Stomach (tissue), 9 donors: ENCODE data around the gene GCN1. TPM values are rescaled to one million over a fixed set of nuclear protein-coding genes. Genes with fewer than 3 reads are reported as not detected.

ENCODE experiments used
- DNase-seq, 2 donors: peaks; one replicate each; pipeline versions ENCODE4 v3.0.0 to v3.0.0-alpha.2; 2013 to 2019
- H3K27ac ChIP-seq, 5 donors: fragments of 200-600 bp in 4 of 5; sonication (generic) in 4 of 5; one replicate each; pipeline ENCODE4 v1.5.1; 2013 to 2019; ENCODE audit warnings: mild to moderate bottlenecking in 1 of 5, moderate library complexity in 1 of 5
- H3K27me3 ChIP-seq, 3 donors: fragments of 200-600 bp; sonication (generic); one replicate each; pipeline ENCODE4 v1.5.1; 2017 to 2019; ENCODE audit warnings: mixed run types in 1 of 3
- H3K36me3 ChIP-seq, 4 donors: fragments of 200-600 bp; sonication (generic); 1 replicate in 3 of 4; 2 replicates in 1 of 4; pipeline ENCODE4 v1.5.1; 2016 to 2019
- H3K4me1 ChIP-seq, 4 donors: fragments of 200-600 bp; sonication (generic); one replicate each; pipeline ENCODE4 v1.5.1; 2016 to 2019
- H3K4me3 ChIP-seq, 4 donors: fragments of 200-600 bp; sonication (generic) in 3 of 4; one replicate each; pipeline ENCODE4 v1.5.1; 2016 to 2019; ENCODE audit warnings: mild to moderate bottlenecking in 1 of 4
- H3K9me3 ChIP-seq, 4 donors: fragments of 200-600 bp; sonication (generic); one replicate each; pipeline ENCODE4 v1.5.1; 2016 to 2019
- EP300 ChIP-seq: sonication (generic); formaldehyde crosslinking; IDR thresholded peaks from one replicate; pipeline ENCODE4 v1.6.1; 2017; ENCODE audit warnings: antibody characterized with exemption
- POLR2A ChIP-seq, 4 donors: fragments of 450-650 bp; IDR thresholded peaks; one replicate each; pipeline ENCODE4 v1.6.1; 2016; ENCODE audit warnings: antibody characterized with exemption in 4 of 4, control low read depth in 2 of 4, mild to moderate bottlenecking in 1 of 4, moderate library complexity in 1 of 4
- POLR2AphosphoS5 ChIP-seq, 3 donors: sonication (generic); formaldehyde crosslinking; IDR thresholded peaks; one replicate each; pipeline ENCODE4 v1.6.1; 2016; ENCODE audit warnings: antibody characterized with exemption in 3 of 3
- WGBS, 5 donors: extraction: QIAGEN DNeasy Blood & Tissue Kit in 3 of 5; methylation state at CpG; one replicate each; pipeline versions ENCODE4 v1.1.5 to v1.1.7; 2013 to 2018; 5-methylcytosine and 5-hydroxymethylcytosine counted together
- intact Hi-C: fragments of 100-400 bp; cut with DNase I; formaldehyde crosslinking; loops from one replicate; pipeline ENCODE4 v1.15.1; 2023; ENCODE audit warnings: low total_unique reads
- polyA plus RNA-seq, 3 donors: library from polyadenylated mRNA; stranded (reverse); fragments of 200-250 nt; gene quantifications; one replicate each; pipeline ENCODE4 v1.2.3, GENCODE V29; 2013
- total RNA-seq, 5 donors: library from RNA; depleted of rRNA; stranded (reverse); fragments of >200 nt; gene quantifications; one replicate each; pipeline versions ENCODE4 v1.1.0 to v1.2.3, GENCODE V29; 2014 to 2016
- TF ChIP-seq, protein P1 (sequence below), 7 experiments: fragments of 450-650 bp in 4 of 7; fragments of 200-600 bp in 3 of 7; sonication (generic) in 3 of 7; IDR thresholded peaks; one replicate each; pipeline ENCODE4 v1.5.1; 2016 to 2019; ENCODE audit warnings: antibody characterized with exemption in 7 of 7, control low read depth in 2 of 7, mild to moderate bottlenecking in 1 of 7
- donor health status: healthy with polysubstance abuse.
- donor health status: Bipolar disorder and iron deficiency.
- donor health status: healthy.

The GCN1 gene
- total and polyA plus RNA-seq, 8 donors: 8.7 to 226 (median 98.1) TPM

GRCh38 chr12:120103371-120103770, 91.1 kb downstream of the GCN1 start:
- Histone ChIP-seq H3K27ac (no peak overlapping the region), H3K36me3 (peaks cover 45 to 96% (median 83%) of the 10 kb centered on the region in 4 donors), H3K9me3 (no peaks in the 10 kb centered on the region), H3K4me1 (peaks cover 26 to 64% (median 42%) of the 10 kb centered on the region in 4 donors), H3K27me3 (no peaks in the 10 kb centered on the region), H3K4me3 (no peak overlapping the region)
- WGBS, 5 donors: 96 to 99% (median 98%) methylated on average over 11 to 13 of the region's 13 CpGs; no CpG with 5 or more reads in 1 of the 5 donors
- TF ChIP-seq, protein P1, sequence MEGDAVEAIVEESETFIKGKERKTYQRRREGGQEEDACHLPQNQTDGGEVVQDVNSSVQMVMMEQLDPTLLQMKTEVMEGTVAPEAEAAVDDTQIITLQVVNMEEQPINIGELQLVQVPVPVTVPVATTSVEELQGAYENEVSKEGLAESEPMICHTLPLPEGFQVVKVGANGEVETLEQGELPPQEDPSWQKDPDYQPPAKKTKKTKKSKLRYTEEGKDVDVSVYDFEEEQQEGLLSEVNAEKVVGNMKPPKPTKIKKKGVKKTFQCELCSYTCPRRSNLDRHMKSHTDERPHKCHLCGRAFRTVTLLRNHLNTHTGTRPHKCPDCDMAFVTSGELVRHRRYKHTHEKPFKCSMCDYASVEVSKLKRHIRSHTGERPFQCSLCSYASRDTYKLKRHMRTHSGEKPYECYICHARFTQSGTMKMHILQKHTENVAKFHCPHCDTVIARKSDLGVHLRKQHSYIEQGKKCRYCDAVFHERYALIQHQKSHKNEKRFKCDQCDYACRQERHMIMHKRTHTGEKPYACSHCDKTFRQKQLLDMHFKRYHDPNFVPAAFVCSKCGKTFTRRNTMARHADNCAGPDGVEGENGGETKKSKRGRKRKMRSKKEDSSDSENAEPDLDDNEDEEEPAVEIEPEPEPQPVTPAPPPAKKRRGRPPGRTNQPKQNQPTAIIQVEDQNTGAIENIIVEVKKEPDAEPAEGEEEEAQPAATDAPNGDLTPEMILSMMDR (IDR thresholded peaks at IDR 0.05): no peak
- TF ChIP-seq POLR2AphosphoS5 (IDR thresholded peaks at IDR 0.05): no peak
- TF ChIP-seq EP300: no peak
- no peak for TF ChIP-seq POLR2A (IDR thresholded peaks at IDR 0.05)
- no peak for DNase-seq
- intact Hi-C loops: no loop called here

DNA sequence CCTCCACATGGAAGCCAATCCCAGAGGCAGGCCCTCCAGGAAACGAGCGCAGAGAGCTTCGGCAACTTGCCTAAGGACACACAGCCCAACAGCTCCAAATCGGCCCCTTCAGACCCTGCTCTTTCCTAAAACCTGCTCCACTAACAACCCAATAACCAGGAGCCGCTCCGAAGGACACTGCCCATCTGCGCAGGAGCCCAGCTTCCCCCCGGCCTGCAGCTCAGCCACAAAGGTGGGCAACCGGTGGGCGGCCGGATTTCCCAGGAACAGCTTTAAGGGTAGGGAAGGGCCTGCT, 91.5 kb downstream of the GCN1 start:
- Histone ChIP-seq H3K27ac (no peak overlapping the region), H3K4me1 (peaks cover 26 to 60% (median 40%) of the 10 kb centered on the region in 4 donors), H3K36me3 (peaks cover 49 to 96% (median 83%) of the 10 kb centered on the region in 4 donors), H3K9me3 (no peaks in the 10 kb centered on the region), H3K4me3 (no peak overlapping the region), H3K27me3 (no peaks in the 10 kb centered on the region)
- intact Hi-C loops: no loop called here
- WGBS, 5 donors: 78 to 96% (median 90%) methylated on average over 8 to 11 of the region's 11 CpGs
- no peak for TF ChIP-seq POLR2AphosphoS5 (IDR thresholded peaks at IDR 0.05)
- TF ChIP-seq, protein P1 (IDR thresholded peaks at IDR 0.05): no peak
- no peak for TF ChIP-seq EP300
- TF ChIP-seq POLR2A (IDR thresholded peaks at IDR 0.05): no peak
- no peak for DNase-seq

DNA sequence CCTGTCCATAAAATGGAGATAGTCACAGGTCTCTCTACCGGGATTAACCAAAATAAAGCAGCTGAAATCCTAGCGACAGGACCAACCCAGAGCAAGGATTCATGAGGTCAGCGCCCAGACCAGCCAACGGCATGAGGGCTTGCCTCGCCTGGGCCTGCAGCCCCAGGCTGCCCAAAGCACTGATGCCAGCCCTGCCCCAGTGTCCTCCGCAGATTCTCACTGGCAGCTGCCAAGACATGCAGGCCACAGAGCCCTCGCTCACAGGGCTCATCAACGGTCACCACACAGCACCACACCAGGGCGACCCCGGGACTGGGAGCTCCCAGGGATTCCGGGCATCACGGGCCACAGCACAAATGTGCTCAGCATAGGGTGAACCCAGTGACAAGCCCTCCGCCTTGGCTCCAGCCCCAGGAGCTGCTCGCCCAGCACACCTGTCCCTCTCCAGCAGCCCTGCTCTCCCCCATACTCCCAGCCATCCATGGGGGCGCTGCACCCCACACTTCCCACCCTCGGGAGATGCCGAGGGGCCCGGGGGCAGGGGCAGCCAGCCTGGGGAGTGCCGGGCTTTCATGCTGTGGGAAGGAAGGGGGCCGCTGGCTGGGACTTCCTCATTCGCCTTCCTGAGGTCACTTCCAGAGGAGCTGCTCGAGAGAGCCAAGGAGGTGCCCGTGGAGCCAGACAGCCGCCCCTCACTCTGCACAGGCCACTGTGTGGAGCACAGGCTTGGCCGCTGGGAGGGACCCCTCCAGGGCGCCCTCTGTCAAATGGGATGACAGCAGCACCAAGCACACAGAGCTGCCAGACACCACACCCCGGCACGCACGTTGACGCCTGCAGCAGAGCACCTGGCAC, 92.1 kb downstream of the GCN1 start:
- WGBS, 5 donors: 73 to 78% (median 76%) methylated on average over 15 to 30 of the region's 30 CpGs
- H3K27me3 ChIP-seq: no peaks in the 10 kb centered on the region
- peaks cover 26 to 58% (median 39%) of the 10 kb centered on the region in 4 donors for H3K4me1 ChIP-seq
- intact Hi-C loops: no loop called here
- H3K27ac ChIP-seq: peak overlapping the region in 4 of 5 donors; percentile 67 to 73 (median 71)
- DNase-seq: no peak
- H3K36me3 ChIP-seq: peaks cover 50 to 96% (median 83%) of the 10 kb centered on the region in 4 donors
- TF ChIP-seq POLR2A (IDR thresholded peaks at IDR 0.05): no peak
- TF ChIP-seq, protein P1 (IDR thresholded peaks at IDR 0.05): no peak
- TF ChIP-seq EP300: no peak
- no peak for TF ChIP-seq POLR2AphosphoS5 (IDR thresholded peaks at IDR 0.05)
- H3K9me3 ChIP-seq: no peaks in the 10 kb centered on the region
- H3K4me3 ChIP-seq: peak overlapping the region in 1 of 4 donors; percentile 38

DNA sequence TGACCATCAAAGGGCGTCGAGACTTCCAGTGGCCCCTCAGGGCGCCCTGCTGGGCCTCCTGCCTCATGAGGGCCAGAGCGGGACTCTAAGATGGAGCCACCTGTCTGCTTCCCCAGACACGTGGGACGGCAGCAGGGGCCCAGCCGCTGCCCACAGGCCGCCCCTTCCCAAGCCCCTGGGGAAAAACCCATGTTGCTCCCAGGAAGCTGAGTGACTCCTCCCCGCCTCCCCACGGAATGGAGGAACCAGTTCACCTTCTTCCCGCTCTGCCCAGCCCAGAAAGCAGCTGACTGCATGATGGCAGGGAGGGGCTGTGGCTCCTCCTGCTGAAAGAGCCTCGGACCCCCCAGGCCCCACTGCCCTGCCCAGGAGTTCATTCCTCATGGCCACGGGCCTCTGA, 92.9 kb downstream of the GCN1 start:
- peak; percentile 54 to 72 for DNase-seq
- Histone ChIP-seq H3K4me3 (peak overlapping the region in 3 of 4 donors; percentile 1 to 38 (median 12)), H3K9me3 (no peaks in the 10 kb centered on the region), H3K27me3 (no peaks in the 10 kb centered on the region), H3K4me1 (peaks cover 26 to 55% (median 39%) of the 10 kb centered on the region in 4 donors), H3K27ac (peak overlapping the region in 4 of 5 donors; percentile 67 to 73 (median 71)), H3K36me3 (peaks cover 57 to 96% (median 83%) of the 10 kb centered on the region in 4 donors)
- 40 to 68% (median 48%) methylated on average over 4 to 13 of the region's 13 CpGs for WGBS, 5 donors
- intact Hi-C loops: no loop called here
- no peak for TF ChIP-seq POLR2AphosphoS5 (IDR thresholded peaks at IDR 0.05)
- TF ChIP-seq POLR2A (IDR thresholded peaks at IDR 0.05): no peak
- TF ChIP-seq, protein P1 (IDR thresholded peaks at IDR 0.05): no peak
- TF ChIP-seq EP300: no peak
